GM12878 (cell line): Measurements from ENCODE around the gene FMN2. TPM values are rescaled to one million over a fixed set of nuclear protein-coding genes. Genes with fewer than 3 reads are reported as not detected.

Source experiments
- ATAC-seq: fragments of 200-7000 bp; cut with Tn5 transposase; 3 replicates; pipeline ENCODE4 v1.9.1; 2020; ENCODE audit warnings: mild to moderate bottlenecking, moderate library complexity
- BruUV-seq: library from RNA; stranded (reverse); fragments of 400-500 nt; replicated peaks from 2 replicates; lab custom pipeline; 2021; lab: Mats Ljungman, UMichigan
- CTCF ChIA-PET: fragments of 300-600 bp; sonication (Branson Sonifier 250); formaldehyde crosslinking; extraction: SDS; loops from one replicate; lab custom pipeline; 2021; ENCODE audit warnings: inconsistent platforms; lab: Yijun Ruan, JAX
- POLR2A ChIA-PET: fragments of 350-600 bp; formaldehyde crosslinking; extraction: SDS; loops from one replicate; lab custom pipeline; 2021; ENCODE audit warnings: inconsistent platforms; lab: Charles Lee
- RAD21 ChIA-PET: fragments of 300-600 bp; sonication (Branson Sonifier 250); formaldehyde crosslinking; loops from one replicate; lab custom pipeline; 2023; ENCODE audit warnings: antibody characterized with exemption; ENCODE audit not compliant: unreplicated experiment; lab: Charles Lee
- SMC1A ChIA-PET: fragments of 300-600 bp; sonication (Branson Sonifier 250); formaldehyde crosslinking; loops from one replicate; lab custom pipeline; 2023; ENCODE audit not compliant: unreplicated experiment, uncharacterized antibody; lab: Charles Lee
- DNase-seq: peaks from one replicate; pipeline ENCODE4 v3.0.0-alpha.2; 2011; ENCODE audit warnings: low read depth, low spot score
- FAIRE-seq: peaks from 3 replicates; lab custom pipeline; 2011; peaks lifted over from hg19 to GRCh38; lab: Jason Lieb, UNC
- H2AFZ ChIP-seq: 2 replicates; pipeline ENCODE4 v1.6.0; 2011; ENCODE audit warnings: low read depth, low read length, control low read depth; ENCODE audit not compliant: control insufficient read depth
- H3K27ac ChIP-seq: 2 replicates; pipeline ENCODE4 v1.5.1; 2011; ENCODE audit warnings: control low read depth; ENCODE audit not compliant: control insufficient read depth, insufficient read depth
- H3K27me3 ChIP-seq, 2 experiments: replicated peaks in 1 of 2; 2 replicates each; pipeline versions ENCODE4 v1.6.0 to v1.6.1; 2011; ENCODE audit warnings: low read length in 1 of 2; ENCODE audit not compliant: control insufficient read depth in 2 of 2, insufficient read depth in 2 of 2
- H3K36me3 ChIP-seq, 2 experiments: 2 replicates each; pipeline ENCODE4 v1.5.1; 2011; ENCODE audit warnings: low read length in 1 of 2; ENCODE audit not compliant: control insufficient read depth in 2 of 2, insufficient read depth in 2 of 2
- H3K4me1 ChIP-seq: 2 replicates; pipeline ENCODE4 v1.6.1; 2011; ENCODE audit warnings: mild to moderate bottlenecking, low read length, moderate library complexity, mixed read lengths; ENCODE audit not compliant: control insufficient read depth, insufficient read depth
- H3K4me2 ChIP-seq: 2 replicates; pipeline ENCODE4 v1.6.0; 2011; ENCODE audit warnings: control low read depth; ENCODE audit not compliant: control insufficient read depth, insufficient read depth
- H3K4me3 ChIP-seq: fragments of 200-600 bp; sonication (generic); 2 replicates; pipeline ENCODE4 v1.5.1; 2016
- H3K79me2 ChIP-seq: 2 replicates; pipeline ENCODE4 v1.6.0; 2011; ENCODE audit warnings: low read length; ENCODE audit not compliant: control insufficient read depth, insufficient read depth
- H3K9ac ChIP-seq: 2 replicates; pipeline ENCODE4 v1.8.0; 2011; ENCODE audit warnings: low read length, control low read depth, mixed read lengths; ENCODE audit not compliant: control insufficient read depth, insufficient read depth
- H3K9me3 ChIP-seq: replicated peaks from 3 replicates; pipeline ENCODE4 v1.5.1; 2011; ENCODE audit warnings: mild to moderate bottlenecking, low read length; ENCODE audit not compliant: control insufficient read depth, insufficient read depth
- H4K20me1 ChIP-seq: 2 replicates; pipeline ENCODE4 v1.6.0; 2011; ENCODE audit not compliant: control insufficient read depth, insufficient read depth
- FOXM1 ChIP-seq: IDR thresholded peaks from 2 replicates; pipeline ENCODE4 v1.6.1; 2012; ENCODE audit warnings: low read depth, mild to moderate bottlenecking, inconsistent platforms, low read length, moderate library complexity
- GABPA ChIP-seq: IDR thresholded peaks from 2 replicates; pipeline ENCODE4 v1.6.1; 2014; ENCODE audit warnings: antibody characterized with exemption, low read depth, mild to moderate bottlenecking, inconsistent platforms
- KDM1A ChIP-seq: fragments of 200-600 bp; sonication (generic); IDR thresholded peaks from 2 replicates; pipeline ENCODE4 v1.6.1; 2016; ENCODE audit warnings: borderline replicate concordance
- NFYB ChIP-seq: IDR thresholded peaks from 2 replicates; pipeline ENCODE4 v1.6.1; 2011; ENCODE audit warnings: low read depth, mild to moderate bottlenecking, low read length, improper control_type of control experiment, moderate library complexity; ENCODE audit not compliant: insufficient read depth
- NR2F1 ChIP-seq: fragments of 450-650 bp; conservative IDR thresholded peaks from 2 replicates; pipeline ENCODE4 v1.6.1; 2017; ENCODE audit warnings: mild to moderate bottlenecking
- PAX5 ChIP-seq: IDR thresholded peaks from 2 replicates; pipeline ENCODE4 v1.6.1; 2011; ENCODE audit warnings: low read depth, low read length, borderline replicate concordance
- POU2F2 ChIP-seq: IDR thresholded peaks from 3 replicates; pipeline ENCODE4 v1.6.1; 2011; ENCODE audit warnings: low read depth, mild to moderate bottlenecking, low read length, borderline replicate concordance
- WGBS: methylation state at CpG from one replicate; pipeline ENCODE4 v1.1.6; 2016; ENCODE audit warnings: low lambda C conversion rate; ENCODE audit not compliant: insufficient replicate concordance, insufficient coverage; ENCODE audit errors: missing lambda C conversion rate; 5-methylcytosine and 5-hydroxymethylcytosine counted together
- in situ Hi-C: fragments of 300-500 bp; cut with MboI; formaldehyde crosslinking; loops from 9 replicates; pipeline ENCODE4 v1.14.3; 2018; ENCODE audit warnings: mixed read lengths
- intact Hi-C: fragments of 100-400 bp; cut with micrococcal nuclease; formaldehyde crosslinking; loops from one replicate; pipeline ENCODE4 v1.14.2; 2022; ENCODE audit not compliant: unreplicated experiment
- polyA plus RNA-seq, 11 experiments: library from polyadenylated mRNA; depleted of rRNA in 4 of 11; unstranded in 6 of 11; stranded (reverse) in 5 of 11; fragments of >200 nt; fragmentation: Nextera tagmentation in 4 of 11; fragmentation: Illumina TruSeq in 1 of 11; extraction: Ambion mirVana in 4 of 11; extraction: Trizol in 1 of 11; gene quantifications; 1 replicate in 1 of 11; 2 replicates in 10 of 11; pipeline versions ENCODE4 v1.2.1 to v1.2.3, GENCODE V29; 2011 to 2016; ENCODE audit warnings: inconsistent platforms in 2 of 11, missing spikeins in 2 of 11, low read depth in 1 of 11
- total RNA-seq, 4 experiments: library from RNA; depleted of rRNA in 3 of 4; stranded (reverse); fragments of >200 nt in 3 of 4; fragmentation: Illumina TruSeq in 1 of 4; extraction: Trizol in 1 of 4; gene quantifications; 2 replicates each; pipeline versions ENCODE4 v1.2.1 to v1.2.3, GENCODE V29; 2013 to 2021
- TF ChIP-seq, protein P1 (sequence below): fragments of 450-650 bp; formaldehyde crosslinking; IDR thresholded peaks from 2 replicates; pipeline ENCODE4 v1.4.0; 2020; ENCODE audit warnings: mild to moderate bottlenecking, moderate library complexity
- TF ChIP-seq, protein P2 (sequence below): IDR thresholded peaks from 2 replicates; pipeline ENCODE4 v1.6.1; 2012; ENCODE audit warnings: low read length, inconsistent platforms
- TF ChIP-seq, protein P3 (sequence below): IDR thresholded peaks from 2 replicates; pipeline ENCODE4 v1.6.1; 2012; ENCODE audit warnings: improper control_type of control experiment, low read depth, low read length; ENCODE audit not compliant: insufficient replicate concordance
- TF ChIP-seq, protein P4 (sequence below): IDR thresholded peaks from 2 replicates; pipeline ENCODE4 v1.6.1; 2011; ENCODE audit warnings: low read depth, low read length, improper control_type of control experiment, borderline replicate concordance

The FMN2 gene
- total and polyA plus RNA-seq, 10 of the 15 experiments (the other 5 are each of a cell fraction or from before 2014, with no cell fraction given): 0.60 TPM; not detected in 9

DNA sequence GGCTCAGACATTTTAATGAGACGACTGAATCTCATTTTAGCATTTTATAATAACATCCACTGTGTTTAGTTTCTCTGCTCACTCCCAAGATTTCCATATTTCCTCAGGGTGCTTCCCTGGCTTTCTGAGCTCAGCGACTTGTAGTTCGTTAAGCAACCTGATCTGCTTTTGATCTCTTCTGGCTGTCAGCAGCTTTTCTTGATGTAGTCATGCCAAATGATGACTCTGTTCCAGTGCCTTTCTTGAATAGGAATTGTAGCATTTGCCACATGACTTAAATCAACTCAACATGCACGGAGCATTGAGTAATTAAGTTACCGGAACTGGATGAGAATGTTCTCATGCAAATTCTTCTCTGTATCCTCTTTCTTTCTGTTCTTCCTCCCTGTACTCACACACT is 246.1 kb downstream of the FMN2 start:
- no peak overlapping the region for H3K9ac ChIP-seq
- POLR2A ChIA-PET: no interaction called here
- no peaks in the 10 kb centered on the region for H3K9me3 ChIP-seq
- TF ChIP-seq, protein P1, sequence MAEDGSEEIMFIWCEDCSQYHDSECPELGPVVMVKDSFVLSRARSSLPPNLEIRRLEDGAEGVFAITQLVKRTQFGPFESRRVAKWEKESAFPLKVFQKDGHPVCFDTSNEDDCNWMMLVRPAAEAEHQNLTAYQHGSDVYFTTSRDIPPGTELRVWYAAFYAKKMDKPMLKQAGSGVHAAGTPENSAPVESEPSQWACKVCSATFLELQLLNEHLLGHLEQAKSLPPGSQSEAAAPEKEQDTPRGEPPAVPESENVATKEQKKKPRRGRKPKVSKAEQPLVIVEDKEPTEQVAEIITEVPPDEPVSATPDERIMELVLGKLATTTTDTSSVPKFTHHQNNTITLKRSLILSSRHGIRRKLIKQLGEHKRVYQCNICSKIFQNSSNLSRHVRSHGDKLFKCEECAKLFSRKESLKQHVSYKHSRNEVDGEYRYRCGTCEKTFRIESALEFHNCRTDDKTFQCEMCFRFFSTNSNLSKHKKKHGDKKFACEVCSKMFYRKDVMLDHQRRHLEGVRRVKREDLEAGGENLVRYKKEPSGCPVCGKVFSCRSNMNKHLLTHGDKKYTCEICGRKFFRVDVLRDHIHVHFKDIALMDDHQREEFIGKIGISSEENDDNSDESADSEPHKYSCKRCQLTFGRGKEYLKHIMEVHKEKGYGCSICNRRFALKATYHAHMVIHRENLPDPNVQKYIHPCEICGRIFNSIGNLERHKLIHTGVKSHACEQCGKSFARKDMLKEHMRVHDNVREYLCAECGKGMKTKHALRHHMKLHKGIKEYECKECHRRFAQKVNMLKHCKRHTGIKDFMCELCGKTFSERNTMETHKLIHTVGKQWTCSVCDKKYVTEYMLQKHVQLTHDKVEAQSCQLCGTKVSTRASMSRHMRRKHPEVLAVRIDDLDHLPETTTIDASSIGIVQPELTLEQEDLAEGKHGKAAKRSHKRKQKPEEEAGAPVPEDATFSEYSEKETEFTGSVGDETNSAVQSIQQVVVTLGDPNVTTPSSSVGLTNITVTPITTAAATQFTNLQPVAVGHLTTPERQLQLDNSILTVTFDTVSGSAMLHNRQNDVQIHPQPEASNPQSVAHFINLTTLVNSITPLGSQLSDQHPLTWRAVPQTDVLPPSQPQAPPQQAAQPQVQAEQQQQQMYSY (CRISPR knock-in tag): no peak
- TF ChIP-seq KDM1A: no peak
- TF ChIP-seq, protein P2, sequence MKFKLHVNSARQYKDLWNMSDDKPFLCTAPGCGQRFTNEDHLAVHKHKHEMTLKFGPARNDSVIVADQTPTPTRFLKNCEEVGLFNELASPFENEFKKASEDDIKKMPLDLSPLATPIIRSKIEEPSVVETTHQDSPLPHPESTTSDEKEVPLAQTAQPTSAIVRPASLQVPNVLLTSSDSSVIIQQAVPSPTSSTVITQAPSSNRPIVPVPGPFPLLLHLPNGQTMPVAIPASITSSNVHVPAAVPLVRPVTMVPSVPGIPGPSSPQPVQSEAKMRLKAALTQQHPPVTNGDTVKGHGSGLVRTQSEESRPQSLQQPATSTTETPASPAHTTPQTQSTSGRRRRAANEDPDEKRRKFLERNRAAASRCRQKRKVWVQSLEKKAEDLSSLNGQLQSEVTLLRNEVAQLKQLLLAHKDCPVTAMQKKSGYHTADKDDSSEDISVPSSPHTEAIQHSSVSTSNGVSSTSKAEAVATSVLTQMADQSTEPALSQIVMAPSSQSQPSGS: no peak
- TF ChIP-seq, protein P3, sequence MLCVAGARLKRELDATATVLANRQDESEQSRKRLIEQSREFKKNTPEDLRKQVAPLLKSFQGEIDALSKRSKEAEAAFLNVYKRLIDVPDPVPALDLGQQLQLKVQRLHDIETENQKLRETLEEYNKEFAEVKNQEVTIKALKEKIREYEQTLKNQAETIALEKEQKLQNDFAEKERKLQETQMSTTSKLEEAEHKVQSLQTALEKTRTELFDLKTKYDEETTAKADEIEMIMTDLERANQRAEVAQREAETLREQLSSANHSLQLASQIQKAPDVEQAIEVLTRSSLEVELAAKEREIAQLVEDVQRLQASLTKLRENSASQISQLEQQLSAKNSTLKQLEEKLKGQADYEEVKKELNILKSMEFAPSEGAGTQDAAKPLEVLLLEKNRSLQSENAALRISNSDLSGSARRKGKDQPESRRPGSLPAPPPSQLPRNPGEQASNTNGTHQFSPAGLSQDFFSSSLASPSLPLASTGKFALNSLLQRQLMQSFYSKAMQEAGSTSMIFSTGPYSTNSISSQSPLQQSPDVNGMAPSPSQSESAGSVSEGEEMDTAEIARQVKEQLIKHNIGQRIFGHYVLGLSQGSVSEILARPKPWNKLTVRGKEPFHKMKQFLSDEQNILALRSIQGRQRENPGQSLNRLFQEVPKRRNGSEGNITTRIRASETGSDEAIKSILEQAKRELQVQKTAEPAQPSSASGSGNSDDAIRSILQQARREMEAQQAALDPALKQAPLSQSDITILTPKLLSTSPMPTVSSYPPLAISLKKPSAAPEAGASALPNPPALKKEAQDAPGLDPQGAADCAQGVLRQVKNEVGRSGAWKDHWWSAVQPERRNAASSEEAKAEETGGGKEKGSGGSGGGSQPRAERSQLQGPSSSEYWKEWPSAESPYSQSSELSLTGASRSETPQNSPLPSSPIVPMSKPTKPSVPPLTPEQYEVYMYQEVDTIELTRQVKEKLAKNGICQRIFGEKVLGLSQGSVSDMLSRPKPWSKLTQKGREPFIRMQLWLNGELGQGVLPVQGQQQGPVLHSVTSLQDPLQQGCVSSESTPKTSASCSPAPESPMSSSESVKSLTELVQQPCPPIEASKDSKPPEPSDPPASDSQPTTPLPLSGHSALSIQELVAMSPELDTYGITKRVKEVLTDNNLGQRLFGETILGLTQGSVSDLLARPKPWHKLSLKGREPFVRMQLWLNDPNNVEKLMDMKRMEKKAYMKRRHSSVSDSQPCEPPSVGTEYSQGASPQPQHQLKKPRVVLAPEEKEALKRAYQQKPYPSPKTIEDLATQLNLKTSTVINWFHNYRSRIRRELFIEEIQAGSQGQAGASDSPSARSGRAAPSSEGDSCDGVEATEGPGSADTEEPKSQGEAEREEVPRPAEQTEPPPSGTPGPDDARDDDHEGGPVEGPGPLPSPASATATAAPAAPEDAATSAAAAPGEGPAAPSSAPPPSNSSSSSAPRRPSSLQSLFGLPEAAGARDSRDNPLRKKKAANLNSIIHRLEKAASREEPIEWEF: no peak
- TF ChIP-seq, protein P4, sequence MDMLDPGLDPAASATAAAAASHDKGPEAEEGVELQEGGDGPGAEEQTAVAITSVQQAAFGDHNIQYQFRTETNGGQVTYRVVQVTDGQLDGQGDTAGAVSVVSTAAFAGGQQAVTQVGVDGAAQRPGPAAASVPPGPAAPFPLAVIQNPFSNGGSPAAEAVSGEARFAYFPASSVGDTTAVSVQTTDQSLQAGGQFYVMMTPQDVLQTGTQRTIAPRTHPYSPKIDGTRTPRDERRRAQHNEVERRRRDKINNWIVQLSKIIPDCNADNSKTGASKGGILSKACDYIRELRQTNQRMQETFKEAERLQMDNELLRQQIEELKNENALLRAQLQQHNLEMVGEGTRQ: no peak
- no peak for TF ChIP-seq PAX5
- no peak for TF ChIP-seq NFYB
- no peak for TF ChIP-seq GABPA
- no peak for TF ChIP-seq NR2F1
- TF ChIP-seq FOXM1: no peak
- TF ChIP-seq POU2F2: no peak
- 32% methylated on average over 5 of the region's 5 CpGs for WGBS
- CTCF ChIA-PET: no interaction called here
- RAD21 ChIA-PET: no interaction called here
- no peak overlapping the region for H3K27ac ChIP-seq
- DNase-seq (no peak), ATAC-seq (no peak), FAIRE-seq (no peak)
- no TSS peak for BruUV-seq
- no peaks in the 10 kb centered on the region for H3K27me3 ChIP-seq
- SMC1A ChIA-PET: no interaction called here
- H3K79me2 ChIP-seq: no peaks in the 10 kb centered on the region
- no peaks in the 10 kb centered on the region for H4K20me1 ChIP-seq
- H2AFZ ChIP-seq: no peak overlapping the region
- H3K4me2 ChIP-seq: no peak overlapping the region
- no peaks in the 10 kb centered on the region for H3K4me1 ChIP-seq
- H3K36me3 ChIP-seq: no peaks in the 10 kb centered on the region
- no peak overlapping the region for H3K4me3 ChIP-seq
- in situ Hi-C loops (no loop called here), intact Hi-C loops (no loop called here)
